HG03565 (cell line): ENCODE measurements around the gene PRR23B.
"Not testable (repeated sequence)": the region's sequence is repeated elsewhere in the genome, so short reads cannot be mapped to it uniquely, and the experiment has no call there.

ENCODE experiments used
- ATAC-seq: cut with Tn5 transposase; IDR thresholded peaks from one replicate; pipeline ENCODE4 v1.9.1; 2021; ENCODE audit warnings: mild to moderate bottlenecking, moderate library complexity; ENCODE audit not compliant: unreplicated experiment

PRR23B gene

GRCh38 chr3:139020868-139021234, at the start of gene PRR23B:
Gene PRR23B, minus strand, starts transcription at chr3:139020926. Its CDS starts 265 bp downstream, at chr3:139020661.
- ATAC-seq: no peak

DNA sequence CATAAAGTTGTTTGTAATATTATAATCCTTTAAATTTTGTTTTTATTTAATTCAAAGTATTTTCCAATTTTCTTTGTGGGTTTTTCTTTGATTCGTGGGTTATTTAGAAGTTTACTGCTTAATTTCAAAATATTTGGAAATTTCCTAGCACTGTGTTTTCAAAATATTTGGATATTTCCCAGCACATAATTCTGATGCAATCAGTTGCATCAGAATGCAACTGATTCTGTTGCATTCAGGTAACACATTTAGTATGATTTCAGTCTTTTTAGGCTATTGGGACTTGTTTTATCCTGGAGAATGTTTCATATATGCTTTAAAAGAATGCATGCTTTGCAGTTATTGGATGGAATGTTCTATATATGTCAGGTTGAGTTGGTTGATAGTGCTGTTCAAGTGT, 42.2 kb upstream of the PRR23B start:
- no peak for ATAC-seq

GRCh38 chr3:139052802-139053600, 32.3 kb upstream of the PRR23B start:
- no peak for ATAC-seq

DNA sequence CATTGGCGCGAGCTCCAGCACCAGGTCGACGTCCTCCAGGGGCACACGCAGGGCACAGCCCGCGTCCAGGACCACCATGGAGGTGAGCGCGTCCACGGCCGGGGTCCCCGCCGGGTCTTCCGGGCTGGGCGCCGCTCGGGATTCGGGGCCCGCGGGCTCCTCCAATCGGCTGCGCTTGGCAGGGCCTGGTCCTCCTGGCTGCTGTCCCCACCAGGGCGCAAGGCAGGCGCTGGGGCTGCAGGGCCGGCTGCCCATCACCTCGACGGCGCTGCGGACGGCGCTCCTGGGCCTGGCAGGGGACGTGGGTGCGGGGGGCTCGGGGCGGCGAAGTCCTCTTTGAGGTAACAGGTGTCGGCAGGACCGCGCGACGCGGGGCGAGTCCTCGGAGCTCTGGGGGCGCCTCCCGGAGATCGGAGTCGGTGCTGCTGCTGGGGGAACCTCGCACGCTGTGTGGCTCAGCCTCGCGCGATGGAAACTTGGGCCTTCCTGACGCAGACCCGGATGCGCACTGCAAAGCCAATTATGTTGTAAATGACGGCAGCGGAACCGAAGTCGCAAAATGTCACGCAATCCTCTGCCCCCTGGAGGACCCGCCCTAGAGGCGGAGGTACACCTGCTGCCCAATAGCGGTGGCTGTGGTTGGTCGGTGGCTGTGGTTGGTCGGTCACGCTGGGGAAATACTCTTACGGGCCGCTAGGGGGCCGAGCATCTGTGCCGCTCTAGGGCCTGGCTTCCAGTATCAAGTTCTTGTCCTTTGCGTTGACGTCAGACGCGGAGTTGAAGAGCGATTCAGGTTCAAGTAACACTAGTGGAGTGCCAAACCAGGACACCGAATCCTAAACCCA, 23.9 kb upstream of the PRR23B start, which contains the start of gene PRR23C:
Gene PRR23C (minus strand): TSS at position 527 of the 845 bp plus-strand sequence. CDS start 272 bp downstream, at position 255.
- no peak for ATAC-seq

- no peak for ATAC-seq
These were observed 23.0 kb upstream of the PRR23B start for GRCh38 chr3:139043554-139044365.

DNA sequence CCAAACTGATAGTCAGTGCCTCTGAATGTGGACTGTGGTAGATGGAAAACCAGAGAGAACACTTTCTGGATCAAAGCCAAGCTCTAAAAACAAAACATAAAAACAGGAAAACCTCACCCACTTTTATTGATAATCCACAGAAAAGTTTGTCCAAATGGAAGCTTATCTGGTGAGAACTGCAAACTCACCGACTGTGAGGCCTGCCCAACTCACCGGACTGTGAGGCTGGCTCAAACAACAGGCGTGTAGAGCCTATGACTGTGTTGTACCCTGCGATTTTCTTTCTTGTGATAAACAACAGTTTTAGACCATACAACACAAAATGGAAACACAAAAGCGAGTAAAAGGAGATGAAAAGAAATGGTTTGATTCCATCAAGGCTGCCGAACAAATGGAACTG, 16.8 kb upstream of the PRR23B start:
- no peak for ATAC-seq

GRCh38 chr3:139032326-139033002, 11.7 kb upstream of the PRR23B start:
- ATAC-seq: no peak

- ATAC-seq: not testable (repeated sequence)
These were observed 9.8 kb upstream of the PRR23B start for GRCh38 chr3:139030576-139030975.

GRCh38 chr3:139024968-139025367, 4.2 kb upstream of the PRR23B start:
- no peak for ATAC-seq

DNA sequence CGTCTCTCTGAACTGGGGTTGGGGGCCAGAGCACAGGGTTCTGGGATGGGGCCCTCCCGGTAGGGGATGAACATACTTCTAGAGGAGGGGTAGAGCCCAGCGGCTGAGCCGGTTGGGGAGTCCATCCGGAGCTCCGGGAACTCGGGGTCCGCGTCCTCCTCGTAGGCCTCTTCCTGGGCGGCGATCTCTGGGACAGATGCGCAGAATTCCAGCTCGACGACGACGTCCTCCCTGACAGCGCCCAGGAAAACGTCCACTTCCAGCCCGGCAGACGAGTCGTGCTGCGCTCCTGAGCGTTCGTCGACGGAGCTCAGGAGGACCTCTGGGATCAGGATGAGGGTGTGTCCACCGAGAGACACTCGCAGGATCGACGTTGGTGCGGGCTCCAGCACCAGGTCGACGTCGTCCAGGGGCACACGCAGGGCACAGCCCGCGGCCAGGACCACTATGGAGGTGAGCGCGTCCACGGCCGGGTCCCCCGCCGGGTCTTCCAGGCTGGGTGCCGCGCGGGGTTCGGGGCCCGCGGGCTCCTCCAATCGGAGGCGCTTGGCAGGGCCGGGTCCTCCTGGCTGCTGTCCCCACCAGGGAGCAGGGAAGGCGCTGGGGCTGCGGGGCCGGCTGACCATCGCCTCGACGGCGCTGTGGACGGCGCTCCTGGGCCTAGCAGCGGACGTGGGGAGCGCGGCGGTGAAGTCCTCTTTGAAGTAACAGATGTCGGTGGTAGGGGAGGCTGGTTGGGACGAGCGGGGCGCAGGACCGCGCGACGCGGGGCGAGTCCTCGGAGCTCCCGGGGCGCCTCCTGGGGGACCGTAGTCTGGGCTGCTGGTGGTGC, 474 bp downstream of the PRR23B start:
- no peak for ATAC-seq

GRCh38 chr3:139016430-139017048, 4.2 kb downstream of the PRR23B start:
- no peak for ATAC-seq

DNA sequence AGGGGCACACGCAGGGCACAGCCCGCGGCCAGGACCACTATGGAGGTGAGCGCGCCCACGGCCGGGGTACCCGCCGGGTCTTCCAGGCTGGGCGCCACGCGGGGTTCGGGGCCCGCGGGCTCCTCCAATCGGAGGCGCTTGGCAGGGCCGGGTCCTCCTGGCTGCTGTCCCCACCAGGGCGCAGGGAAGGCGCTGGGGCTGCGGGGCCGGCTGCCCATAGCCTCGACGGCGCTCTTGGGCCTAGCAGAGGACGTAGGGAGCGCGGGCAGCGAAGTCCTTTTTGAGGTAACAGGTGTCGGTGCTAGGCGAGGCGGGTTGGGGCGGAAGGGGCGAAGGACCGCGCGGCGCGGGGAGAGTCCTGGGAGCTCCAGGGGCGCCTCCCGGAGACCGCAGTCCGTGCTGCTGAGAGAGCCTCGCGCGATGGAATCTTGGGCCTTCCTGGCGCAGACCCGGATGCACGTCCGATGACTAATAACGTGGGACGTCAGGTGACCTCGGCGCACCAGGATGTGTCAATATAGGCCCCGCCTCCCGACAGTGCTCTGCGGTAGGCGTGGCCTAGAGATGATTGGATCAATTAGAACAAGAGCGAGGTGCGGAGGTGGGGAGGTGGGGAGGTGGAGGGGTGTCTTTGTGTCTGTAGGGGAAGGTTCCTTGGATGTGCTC, 14.5 kb downstream of the PRR23B start, which contains the start of gene PRR23A:
Gene PRR23A (minus strand): TSS at position 218 of the 666 bp plus-strand sequence. CDS start 0 bp downstream, at position 218.
- ATAC-seq: no peak

GRCh38 chr3:139005356-139005993, 15.3 kb downstream of the PRR23B start:
- ATAC-seq: no peak

DNA sequence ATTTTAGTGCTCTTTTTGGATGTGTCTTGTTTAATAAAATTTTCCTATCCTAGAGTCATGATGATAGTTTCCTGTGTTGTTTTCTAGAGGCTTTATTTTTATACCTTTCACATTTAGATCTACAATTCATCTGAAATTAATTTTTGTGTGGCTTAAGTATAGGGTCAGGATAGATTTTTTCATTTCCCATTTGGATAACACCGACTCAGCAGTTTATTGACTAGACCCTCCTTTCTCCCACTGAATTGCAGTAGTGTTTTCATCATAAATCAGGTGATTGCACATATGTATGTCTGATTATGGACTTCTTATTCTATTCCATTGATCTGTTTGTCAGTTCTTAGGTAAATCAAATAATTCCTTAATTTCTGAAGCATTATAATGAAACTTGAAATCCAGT, 25.0 kb downstream of the PRR23B start:
- no peak for ATAC-seq

DNA sequence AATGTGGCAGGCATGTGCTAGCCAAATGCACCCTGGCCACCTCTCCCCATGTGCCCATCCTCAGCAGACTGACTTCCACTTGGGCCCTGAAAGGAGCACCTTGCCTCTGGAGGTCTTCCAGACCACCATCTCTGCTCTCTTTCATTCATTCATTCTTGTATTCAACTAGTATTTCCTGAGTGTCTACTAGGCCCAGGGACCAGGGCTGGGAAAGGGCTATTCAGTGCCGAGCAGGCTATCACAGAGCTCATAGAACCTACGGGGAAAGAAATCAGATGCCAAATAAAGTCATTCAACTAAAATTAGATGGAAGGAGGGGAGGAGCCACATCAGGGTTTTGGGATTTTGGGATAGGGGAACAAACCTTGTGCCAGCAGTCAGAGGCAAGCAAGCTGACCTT, 33.5 kb downstream of the PRR23B start:
- no peak for ATAC-seq

- ATAC-seq: no peak
These were observed 34.8 kb downstream of the PRR23B start for GRCh38 chr3:138985932-138986331.

GRCh38 chr3:138984816-138985215, 35.9 kb downstream of the PRR23B start:
- ATAC-seq: no peak

GRCh38 chr3:138976047-138976446, 44.7 kb downstream of the PRR23B start:
- ATAC-seq: no peak
